Activated T-helper 1 cell treated with Interleukin-2 at 50 U/mL for 16 hours (primary cell): ENCODE results near the gene GATAD2B.

Experiments used
- DNase-seq: peaks from one replicate; pipeline ENCODE4 v3.0.0-alpha.2; 2020; ENCODE audit warnings: low read depth

The GATAD2B gene

GRCh38 chr1:153922972-153923925, at the start of gene GATAD2B:
Gene GATAD2B, minus strand, starts transcription at chr1:153922972. Its CDS starts 94,625 bp downstream, at chr1:153828347.
- peak; percentile 98 for DNase-seq

GRCh38 chr1:153970346-153970745, 47.6 kb upstream of the GATAD2B start:
- DNase-seq: no peak

GRCh38 chr1:153968972-153969371, 46.2 kb upstream of the GATAD2B start:
- DNase-seq: no peak

GRCh38 chr1:153968408-153968807, 45.6 kb upstream of the GATAD2B start:
- no peak for DNase-seq

GRCh38 chr1:153968000-153968363, 45.2 kb upstream of the GATAD2B start:
- DNase-seq: no peak

- peak; percentile 76 for DNase-seq
Measured at GRCh38 chr1:153967107-153967999, 44.6 kb upstream of the GATAD2B start, which contains the start of gene CREB3L4. Gene CREB3L4, plus strand, starts transcription at chr1:153967902. Its CDS starts 624 bp downstream, at chr1:153968526.

- no peak for DNase-seq
Measured at GRCh38 chr1:153963850-153964331, 41.1 kb upstream of the GATAD2B start.

- DNase-seq: peak; percentile 85
Measured at GRCh38 chr1:153963030-153963849, 40.5 kb upstream of the GATAD2B start, which contains the start of gene SLC39A1. Gene SLC39A1, minus strand, starts transcription at chr1:153963537. Its CDS starts 822 bp downstream, at chr1:153962715.

GRCh38 chr1:153962088-153963029, 39.6 kb upstream of the GATAD2B start:
- DNase-seq: no peak

- no peak for DNase-seq
Measured at GRCh38 chr1:153961421-153961820, 38.6 kb upstream of the GATAD2B start.

- DNase-seq: no peak
Measured at GRCh38 chr1:153960206-153960605, 37.4 kb upstream of the GATAD2B start.

- DNase-seq: no peak
Measured at GRCh38 chr1:153959454-153959853, 36.7 kb upstream of the GATAD2B start.

GRCh38 chr1:153958961-153959260, 36.1 kb upstream of the GATAD2B start:
- DNase-seq: no peak

- peak; percentile 93 for DNase-seq
Measured at GRCh38 chr1:153958111-153958960, 35.6 kb upstream of the GATAD2B start, which contains the start of gene CRTC2. Gene CRTC2, minus strand, starts transcription at chr1:153958612. Its CDS starts 115 bp downstream, at chr1:153958497.

- no peak for DNase-seq
Measured at GRCh38 chr1:153957744-153958110, 35.0 kb upstream of the GATAD2B start.

GRCh38 chr1:153956997-153957715, 34.4 kb upstream of the GATAD2B start:
- no peak for DNase-seq

GRCh38 chr1:153954826-153955225, 32.1 kb upstream of the GATAD2B start:
- no peak for DNase-seq

GRCh38 chr1:153953859-153954365, 31.1 kb upstream of the GATAD2B start:
- no peak for DNase-seq

GRCh38 chr1:153951801-153952200, 29.0 kb upstream of the GATAD2B start:
- no peak for DNase-seq
